ENCODE data around the gene ADAMTS19. TPM values are rescaled to one million over a fixed set of nuclear protein-coding genes. Genes with fewer than 3 reads are reported as not detected.

Gene ADAMTS19
- total and polyA plus RNA-seq, 2 of the 13 experiments (the other 11 are each of a cell fraction or from before 2014, with no cell fraction given), result not detected

- Histone ChIP-seq H3K9me3 (ENCODE audit: low read length) (no peaks in the 10 kb centered on the region), H4K20me1 (ENCODE audit: insufficient read depth, low read length) (no peaks in the 10 kb centered on the region), H3K79me2 (ENCODE audit: insufficient read depth, low read length) (no peaks in the 10 kb centered on the region), H3K9ac (ENCODE audit: insufficient read depth, low read depth, low read length) (no peak overlapping the region), H3K36me3 (replicated peaks in 1 of 2; ENCODE audit: control insufficient read depth in 1 of 2, insufficient read depth in 2 of 2, low read length in 2 of 2) (no peaks in the 10 kb centered on the region), H3K4me2 (ENCODE audit: low read depth, low read length) (no peak overlapping the region), H2AFZ (ENCODE audit: low read length) (no peak overlapping the region), H3K4me1 (ENCODE audit: insufficient read depth, low read length) (no peaks in the 10 kb centered on the region), H3K4me3 (replicated peaks in 1 of 3; ENCODE audit: insufficient read depth in 1 of 3, low read depth in 2 of 3, low read length in 3 of 3) (no peak overlapping the region), H3K27ac (ENCODE audit: extremely low read length, insufficient read depth, low read length) (no peak overlapping the region), H3K27me3 (ENCODE audit: control insufficient read depth in 1 of 2, insufficient read depth in 2 of 2, low read length in 2 of 2) (no peaks in the 10 kb centered on the region)
- BruUV-seq (replicated peaks), result no TSS peak
- intact Hi-C loops (cut with micrococcal nuclease; ENCODE audit: unreplicated experiment), result no loop called here
- no peak for TF ChIP-seq ZNF274 (CRISPR knock-in tag; IDR thresholded peaks at IDR 0.05)
- no peak for TF ChIP-seq ZNF616 (CRISPR knock-in tag; IDR thresholded peaks at IDR 0.05; ENCODE audit: low read depth)
- TF ChIP-seq, protein P1, sequence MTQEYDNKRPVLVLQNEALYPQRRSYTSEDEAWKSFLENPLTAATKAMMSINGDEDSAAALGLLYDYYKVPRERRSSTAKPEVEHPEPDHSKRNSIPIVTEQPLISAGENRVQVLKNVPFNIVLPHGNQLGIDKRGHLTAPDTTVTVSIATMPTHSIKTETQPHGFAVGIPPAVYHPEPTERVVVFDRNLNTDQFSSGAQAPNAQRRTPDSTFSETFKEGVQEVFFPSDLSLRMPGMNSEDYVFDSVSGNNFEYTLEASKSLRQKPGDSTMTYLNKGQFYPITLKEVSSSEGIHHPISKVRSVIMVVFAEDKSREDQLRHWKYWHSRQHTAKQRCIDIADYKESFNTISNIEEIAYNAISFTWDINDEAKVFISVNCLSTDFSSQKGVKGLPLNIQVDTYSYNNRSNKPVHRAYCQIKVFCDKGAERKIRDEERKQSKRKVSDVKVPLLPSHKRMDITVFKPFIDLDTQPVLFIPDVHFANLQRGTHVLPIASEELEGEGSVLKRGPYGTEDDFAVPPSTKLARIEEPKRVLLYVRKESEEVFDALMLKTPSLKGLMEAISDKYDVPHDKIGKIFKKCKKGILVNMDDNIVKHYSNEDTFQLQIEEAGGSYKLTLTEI (CRISPR knock-in tag; conservative IDR thresholded peaks at IDR 0.05), result no peak
- TF ChIP-seq RORA (CRISPR knock-in tag; IDR thresholded peaks at IDR 0.05), result no peak
- no peak for TF ChIP-seq ELF3 (CRISPR knock-in tag; IDR thresholded peaks at IDR 0.05)
- no peak for TF ChIP-seq REL (CRISPR knock-in tag; conservative IDR thresholded peaks at IDR 0.05)
- no peak for TF ChIP-seq ZNF138 (CRISPR knock-in tag; IDR thresholded peaks at IDR 0.05; ENCODE audit: low read depth)
- no peak for TF ChIP-seq ADNP (CRISPR knock-in tag; IDR thresholded peaks at IDR 0.05)
- no peak for TF ChIP-seq NPAS2 (CRISPR knock-in tag; IDR thresholded peaks at IDR 0.05; ENCODE audit: borderline replicate concordance)
- ChIA-PET CTCF (ENCODE audit: low intra/inter-chr PET ratio, low total read pairs) (no interaction called here), POLR2A (no interaction called here)
- in situ Hi-C loops (cut with HindIII; ENCODE audit: extremely low pct_ligation_motif_present, low pct_unique_long_range_greater_than_20kb), result no loop called here
- FAIRE-seq (no peak), DNase-seq (ENCODE audit: low spot score) (no peak), ATAC-seq (no peak)
These were observed 46.9 kb downstream of the ADAMTS19 start for GRCh38 chr5:129506950-129507349.

Measured in HepG2 (cell line).